Regular cardiac myocyte (primary cell): ENCODE measurements around the gene GRK7. TPM values are rescaled to one million over a fixed set of nuclear protein-coding genes. Genes with fewer than 3 reads are reported as not detected.

Experiments used
- total RNA-seq: library from RNA; depleted of rRNA; stranded (reverse); fragments of >200 nt; gene quantifications from 2 replicates; pipeline ENCODE4 v1.2.3, GENCODE V29; 2014

The GRK7 gene, protein sequence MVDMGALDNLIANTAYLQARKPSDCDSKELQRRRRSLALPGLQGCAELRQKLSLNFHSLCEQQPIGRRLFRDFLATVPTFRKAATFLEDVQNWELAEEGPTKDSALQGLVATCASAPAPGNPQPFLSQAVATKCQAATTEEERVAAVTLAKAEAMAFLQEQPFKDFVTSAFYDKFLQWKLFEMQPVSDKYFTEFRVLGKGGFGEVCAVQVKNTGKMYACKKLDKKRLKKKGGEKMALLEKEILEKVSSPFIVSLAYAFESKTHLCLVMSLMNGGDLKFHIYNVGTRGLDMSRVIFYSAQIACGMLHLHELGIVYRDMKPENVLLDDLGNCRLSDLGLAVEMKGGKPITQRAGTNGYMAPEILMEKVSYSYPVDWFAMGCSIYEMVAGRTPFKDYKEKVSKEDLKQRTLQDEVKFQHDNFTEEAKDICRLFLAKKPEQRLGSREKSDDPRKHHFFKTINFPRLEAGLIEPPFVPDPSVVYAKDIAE (N-terminal part only)
- total RNA-seq = not detected in 2 replicates

DNA sequence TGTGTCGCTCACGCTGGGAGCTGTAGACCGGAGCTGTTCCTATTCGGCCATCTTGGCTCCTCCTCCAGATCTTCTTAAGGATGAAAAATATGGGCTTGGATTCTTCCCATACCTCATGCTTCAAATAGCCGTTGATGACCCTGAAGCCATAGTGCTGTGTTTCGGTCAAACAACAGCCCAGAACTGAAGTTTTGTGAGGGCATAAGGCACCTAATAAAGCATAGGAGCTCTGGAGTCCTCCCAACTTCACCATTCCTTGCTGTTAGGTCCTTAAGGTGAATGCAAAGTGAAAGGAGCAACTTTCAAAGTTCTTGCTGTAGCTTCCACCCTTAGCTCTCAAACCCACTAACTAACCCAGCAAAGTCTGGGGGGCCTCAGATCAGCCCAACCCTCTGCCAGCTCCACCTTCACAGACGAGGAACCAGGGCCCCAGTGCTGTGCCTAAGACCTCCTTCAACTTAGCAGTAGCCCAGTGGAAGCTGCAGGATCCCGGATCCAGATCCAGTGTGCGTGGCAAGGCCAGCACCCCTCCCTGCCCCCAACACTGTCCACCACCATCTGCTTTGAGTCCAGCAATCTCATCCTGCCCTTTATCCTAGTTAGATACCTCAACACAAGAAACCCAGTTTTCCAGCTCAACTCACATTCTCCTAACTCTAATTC lies at the start of gene GRK7:
Gene GRK7 (plus strand): TSS at position 321 of the 663 bp plus-strand sequence. CDS start 14,877 bp downstream, outside the sequence.

DNA sequence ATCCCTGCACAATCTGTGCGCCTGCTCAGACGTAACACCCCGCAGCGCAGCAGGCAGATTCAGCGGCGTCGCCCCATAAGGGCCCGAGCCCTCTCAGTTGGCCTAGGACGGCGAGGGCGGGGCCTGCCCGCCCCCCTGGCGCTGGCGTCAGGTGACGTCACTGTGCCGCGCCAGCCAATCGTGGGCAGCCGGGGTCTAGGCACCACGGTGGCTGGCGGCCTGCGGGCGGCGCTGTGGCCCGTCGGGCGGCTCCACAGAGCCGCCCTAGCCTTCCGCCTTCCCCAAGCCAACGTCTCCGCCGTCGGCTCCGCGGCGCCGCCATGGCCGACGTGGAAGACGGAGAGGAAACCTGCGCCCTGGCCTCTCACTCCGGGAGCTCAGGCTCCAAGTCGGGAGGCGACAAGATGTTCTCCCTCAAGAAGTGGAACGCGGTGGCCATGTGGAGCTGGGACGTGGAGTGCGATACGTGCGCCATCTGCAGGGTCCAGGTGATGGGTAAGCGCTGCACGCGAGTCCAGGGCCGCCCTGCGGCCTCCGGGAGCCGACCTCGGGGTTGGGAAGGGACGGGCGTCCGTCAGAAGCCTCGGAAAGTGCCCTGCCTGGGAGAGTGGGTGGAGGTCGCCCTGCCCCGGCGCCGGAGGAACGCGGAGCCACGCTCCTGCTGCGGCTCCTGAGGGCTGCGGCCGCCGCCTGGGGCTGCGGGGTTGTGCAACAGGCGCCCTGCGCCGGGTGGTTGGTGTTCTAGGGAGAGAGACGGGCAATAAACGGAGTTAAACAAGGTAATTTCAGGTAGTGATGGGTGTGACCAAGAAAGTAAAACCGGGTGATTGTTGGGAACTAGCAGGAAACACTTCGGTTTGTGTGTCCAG lies 25.0 kb upstream of the GRK7 start, which contains the start of gene RNF7:
Gene RNF7 (plus strand): TSS at position 277 of the 869 bp plus-strand sequence. CDS start 44 bp downstream, at position 321.

Other genes with a start within 250 kb of the GRK7 start
- 40.9 and 64.2 TPM in 2 replicates for gene RNF7, start 25.1 kb upstream of the GRK7 start, total RNA-seq
- 39.2 and 92.4 TPM in 2 replicates for gene ATP1B3, start 113.2 kb downstream of the GRK7 start, total RNA-seq